ENCODE data around the gene FREM1. TPM values are rescaled to one million over a fixed set of nuclear protein-coding genes. Genes with fewer than 3 reads are reported as not detected.

Gene FREM1
- total and polyA plus RNA-seq, 2 experiments from 2014 or later, result 0.78 to 3.1 TPM

- ATAC-seq (no peak; the same call in 2 of the 3 replicates), DNase-seq (ENCODE audit: low spot score) (no peak)
- no peak overlapping the region for H3K27ac ChIP-seq (ENCODE audit: low read depth)
- no peaks in the 10 kb centered on the region for H3K79me2 ChIP-seq (replicated peaks; ENCODE audit: insufficient read depth)
- no peak overlapping the region for H2AFZ ChIP-seq
- no peaks in the 10 kb centered on the region for H4K20me1 ChIP-seq (replicated peaks; ENCODE audit: insufficient read depth)
- no peaks in the 10 kb centered on the region for H3K36me3 Mint-ChIP-seq (ENCODE audit: low read depth)
- no peaks in the 10 kb centered on the region for H3F3A ChIP-seq (replicated peaks; ENCODE audit: low read depth)
- no peaks in the 10 kb centered on the region for H3K27me3 ChIP-seq (ENCODE audit: insufficient read depth)
- H3K4me1 ChIP-seq (ENCODE audit: insufficient read depth), result no peaks in the 10 kb centered on the region
- no peak overlapping the region for H3K4me3 ChIP-seq
- H3K9me2 ChIP-seq (ENCODE audit: insufficient read depth), result peaks cover 11% of the 10 kb centered on the region; the same call in 1 of the 2 replicates
- H3K4me3 Mint-ChIP-seq, result no peak overlapping the region
- H3K27me3 Mint-ChIP-seq (ENCODE audit: insufficient read depth, low read depth, poor library complexity), result no peaks in the 10 kb centered on the region
- no peaks in the 10 kb centered on the region for H3K36me3 ChIP-seq (ENCODE audit: insufficient read depth)
- no peak overlapping the region for H3K27ac Mint-ChIP-seq
- H3K4me1 Mint-ChIP-seq, result peaks cover 9% of the 10 kb centered on the region
- TF ChIP-seq JUNB (IDR thresholded peaks at IDR 0.05; ENCODE audit: unreplicated experiment) (no peak), REST (IDR thresholded peaks at IDR 0.05; ENCODE audit: unreplicated experiment) (no peak), EZH2 (IDR thresholded peaks at IDR 0.05; ENCODE audit: low read depth, unreplicated experiment) (no peak), CTCF (conservative IDR thresholded peaks at IDR 0.05; ENCODE audit: low read depth in 2 of 2) (no peak), NANOG (IDR thresholded peaks at IDR 0.05; ENCODE audit: borderline replicate concordance) (no peak), CREB1 (CRISPR knock-in tag; IDR thresholded peaks at IDR 0.05; ENCODE audit: low read depth) (no peak), STAT1 (IDR thresholded peaks at IDR 0.05; ENCODE audit: unreplicated experiment) (no peak), ETS1 (IDR thresholded peaks at IDR 0.05) (no peak), ZNF331 (CRISPR knock-in tag; IDR thresholded peaks at IDR 0.05; ENCODE audit: low read depth) (no peak), POLR2AphosphoS5 (IDR thresholded peaks at IDR 0.05; ENCODE audit: low read depth) (no peak), EZH2phosphoT487 (IDR thresholded peaks at IDR 0.05; ENCODE audit: unreplicated experiment) (no peak)
- TF ChIP-seq, protein P1, sequence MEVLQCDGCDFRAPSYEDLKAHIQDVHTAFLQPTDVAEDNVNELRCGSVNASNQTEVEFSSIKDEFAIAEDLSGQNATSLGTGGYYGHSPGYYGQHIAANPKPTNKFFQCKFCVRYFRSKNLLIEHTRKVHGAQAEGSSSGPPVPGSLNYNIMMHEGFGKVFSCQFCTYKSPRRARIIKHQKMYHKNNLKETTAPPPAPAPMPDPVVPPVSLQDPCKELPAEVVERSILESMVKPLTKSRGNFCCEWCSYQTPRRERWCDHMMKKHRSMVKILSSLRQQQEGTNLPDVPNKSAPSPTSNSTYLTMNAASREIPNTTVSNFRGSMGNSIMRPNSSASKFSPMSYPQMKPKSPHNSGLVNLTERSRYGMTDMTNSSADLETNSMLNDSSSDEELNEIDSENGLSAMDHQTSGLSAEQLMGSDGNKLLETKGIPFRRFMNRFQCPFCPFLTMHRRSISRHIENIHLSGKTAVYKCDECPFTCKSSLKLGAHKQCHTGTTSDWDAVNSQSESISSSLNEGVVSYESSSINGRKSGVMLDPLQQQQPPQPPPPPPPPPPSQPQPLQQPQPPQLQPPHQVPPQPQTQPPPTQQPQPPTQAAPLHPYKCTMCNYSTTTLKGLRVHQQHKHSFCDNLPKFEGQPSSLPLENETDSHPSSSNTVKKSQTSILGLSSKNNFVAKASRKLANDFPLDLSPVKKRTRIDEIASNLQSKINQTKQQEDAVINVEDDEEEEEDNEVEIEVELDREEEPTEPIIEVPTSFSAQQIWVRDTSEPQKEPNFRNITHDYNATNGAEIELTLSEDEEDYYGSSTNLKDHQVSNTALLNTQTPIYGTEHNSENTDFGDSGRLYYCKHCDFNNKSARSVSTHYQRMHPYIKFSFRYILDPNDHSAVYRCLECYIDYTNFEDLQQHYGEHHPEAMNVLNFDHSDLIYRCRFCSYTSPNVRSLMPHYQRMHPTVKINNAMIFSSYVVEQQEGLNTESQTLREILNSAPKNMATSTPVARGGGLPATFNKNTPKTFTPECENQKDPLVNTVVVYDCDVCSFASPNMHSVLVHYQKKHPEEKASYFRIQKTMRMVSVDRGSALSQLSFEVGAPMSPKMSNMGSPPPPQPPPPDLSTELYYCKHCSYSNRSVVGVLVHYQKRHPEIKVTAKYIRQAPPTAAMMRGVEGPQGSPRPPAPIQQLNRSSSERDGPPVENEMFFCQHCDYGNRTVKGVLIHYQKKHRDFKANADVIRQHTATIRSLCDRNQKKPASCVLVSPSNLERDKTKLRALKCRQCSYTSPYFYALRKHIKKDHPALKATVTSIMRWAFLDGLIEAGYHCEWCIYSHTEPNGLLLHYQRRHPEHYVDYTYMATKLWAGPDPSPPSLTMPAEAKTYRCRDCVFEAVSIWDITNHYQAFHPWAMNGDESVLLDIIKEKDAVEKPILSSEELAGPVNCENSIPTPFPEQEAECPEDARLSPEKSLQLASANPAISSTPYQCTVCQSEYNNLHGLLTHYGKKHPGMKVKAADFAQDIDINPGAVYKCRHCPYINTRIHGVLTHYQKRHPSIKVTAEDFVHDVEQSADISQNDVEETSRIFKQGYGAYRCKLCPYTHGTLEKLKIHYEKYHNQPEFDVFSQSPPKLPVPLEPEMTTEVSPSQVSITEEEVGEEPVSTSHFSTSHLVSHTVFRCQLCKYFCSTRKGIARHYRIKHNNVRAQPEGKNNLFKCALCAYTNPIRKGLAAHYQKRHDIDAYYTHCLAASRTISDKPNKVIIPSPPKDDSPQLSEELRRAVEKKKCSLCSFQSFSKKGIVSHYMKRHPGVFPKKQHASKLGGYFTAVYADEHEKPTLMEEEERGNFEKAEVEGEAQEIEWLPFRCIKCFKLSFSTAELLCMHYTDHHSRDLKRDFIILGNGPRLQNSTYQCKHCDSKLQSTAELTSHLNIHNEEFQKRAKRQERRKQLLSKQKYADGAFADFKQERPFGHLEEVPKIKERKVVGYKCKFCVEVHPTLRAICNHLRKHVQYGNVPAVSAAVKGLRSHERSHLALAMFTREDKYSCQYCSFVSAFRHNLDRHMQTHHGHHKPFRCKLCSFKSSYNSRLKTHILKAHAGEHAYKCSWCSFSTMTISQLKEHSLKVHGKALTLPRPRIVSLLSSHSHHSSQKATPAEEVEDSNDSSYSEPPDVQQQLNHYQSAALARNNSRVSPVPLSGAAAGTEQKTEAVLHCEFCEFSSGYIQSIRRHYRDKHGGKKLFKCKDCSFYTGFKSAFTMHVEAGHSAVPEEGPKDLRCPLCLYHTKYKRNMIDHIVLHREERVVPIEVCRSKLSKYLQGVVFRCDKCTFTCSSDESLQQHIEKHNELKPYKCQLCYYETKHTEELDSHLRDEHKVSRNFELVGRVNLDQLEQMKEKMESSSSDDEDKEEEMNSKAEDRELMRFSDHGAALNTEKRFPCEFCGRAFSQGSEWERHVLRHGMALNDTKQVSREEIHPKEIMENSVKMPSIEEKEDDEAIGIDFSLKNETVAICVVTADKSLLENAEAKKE (CRISPR knock-in tag; IDR thresholded peaks at IDR 0.05), result no peak
- no peak overlapping the region for H3K4me2 ChIP-seq
- no peaks in the 10 kb centered on the region for H3K9me3 Mint-ChIP-seq
Observed at GRCh38 chr9:14782286-14783051, 127.8 kb downstream of the FREM1 start.
